K562 (cell line): ENCODE data around the gene SCG3. TPM values are rescaled to one million over a fixed set of nuclear protein-coding genes. Genes with fewer than 3 reads are reported as not detected.
A peak's percentile ranks its signal among the peaks of the same experiment; 100 is the strongest.

Source experiments
- E2F4 ChIP-seq: sonication (generic); formaldehyde crosslinking; IDR thresholded peaks from 2 replicates; pipeline ENCODE4 v1.8.0; 2022; ENCODE audit warnings: mild to moderate bottlenecking, low read depth, missing genetic modification reagents
- FOXP1 ChIP-seq: sonication (generic); formaldehyde crosslinking; IDR thresholded peaks from 2 replicates; pipeline ENCODE4 v1.8.0; 2022; ENCODE audit warnings: mild to moderate bottlenecking, missing genetic modification reagents
- GABPA ChIP-seq: fragments of 200-800 bp; sonication (Bioruptor generic); conservative IDR thresholded peaks from 2 replicates; pipeline ENCODE4 v1.6.1; 2016; ENCODE audit warnings: low read depth, missing genetic modification characterization, missing compliant biosample characterization
- GATA2 ChIP-seq: sonication (generic); formaldehyde crosslinking; IDR thresholded peaks from 2 replicates; pipeline ENCODE4 v1.4.0; 2020; ENCODE audit warnings: mild to moderate bottlenecking, missing genetic modification reagents
- HSF4 ChIP-seq: fragments of 250-450 bp; sonication (Bioruptor Pico); IDR thresholded peaks from 2 replicates; pipeline ENCODE4 v2.1.2; 2022; ENCODE audit warnings: mild to moderate bottlenecking, moderate library complexity, borderline replicate concordance
- MAX ChIP-seq: sonication (generic); formaldehyde crosslinking; IDR thresholded peaks from 2 replicates; pipeline ENCODE4 v1.9.0; 2022; ENCODE audit warnings: mild to moderate bottlenecking, missing genetic modification reagents
- NCOR1 ChIP-seq: fragments of 450-650 bp; IDR thresholded peaks from 2 replicates; pipeline ENCODE4 v1.6.1; 2016; ENCODE audit warnings: mild to moderate bottlenecking, moderate library complexity
- PPARD ChIP-seq: fragments of 250-450 bp; sonication (Bioruptor Pico); IDR thresholded peaks from 2 replicates; pipeline ENCODE4 v1.8.0; 2022; ENCODE audit warnings: inconsistent platforms, mild to moderate bottlenecking, moderate library complexity
- PTRF ChIP-seq: fragments of 450-650 bp; IDR thresholded peaks from 2 replicates; pipeline ENCODE4 v1.6.1; 2016; ENCODE audit warnings: mild to moderate bottlenecking, missing genetic modification characterization, missing compliant biosample characterization
- REST ChIP-seq, 2 experiments: fragments of 450-650 bp; formaldehyde crosslinking in 1 of 2; IDR thresholded peaks; 2 replicates each; pipeline versions ENCODE4 v1.4.0 to v1.6.1; 2014 to 2020; ENCODE audit warnings: mild to moderate bottlenecking in 2 of 2, borderline replicate concordance in 1 of 2, low read depth in 1 of 2
- TEAD1 ChIP-seq, 2 experiments: fragments of 450-650 bp in 1 of 2; sonication (generic) in 1 of 2; formaldehyde crosslinking; IDR thresholded peaks; 2 replicates each; pipeline versions ENCODE4 v1.4.0 to v1.8.0; 2020 to 2022; ENCODE audit warnings: mild to moderate bottlenecking in 2 of 2, missing genetic modification reagents in 1 of 2
- ZBED1 ChIP-seq: IDR thresholded peaks from 2 replicates; pipeline ENCODE4 v1.6.1; 2014
- ZFP30 ChIP-seq: fragments of 250-450 bp; sonication (Bioruptor Pico); IDR thresholded peaks from 2 replicates; pipeline ENCODE4 v1.8.0; 2022; ENCODE audit warnings: moderate library complexity, mild to moderate bottlenecking, inconsistent platforms, borderline replicate concordance
- ZNF583 ChIP-seq: fragments of 250-450 bp; sonication (Bioruptor Pico); IDR thresholded peaks from 2 replicates; pipeline ENCODE4 v1.4.0; 2020
- ZNF589 ChIP-seq: fragments of 200-800 bp; sonication (Bioruptor generic); IDR thresholded peaks from 2 replicates; pipeline ENCODE4 v1.6.1; 2016; ENCODE audit warnings: low read depth, missing genetic modification characterization, missing compliant biosample characterization
- ZNF707 ChIP-seq: fragments of 250-450 bp; sonication (Bioruptor Pico); conservative IDR thresholded peaks from 2 replicates; pipeline ENCODE4 v1.8.0; 2022; ENCODE audit warnings: inconsistent platforms, mild to moderate bottlenecking, moderate library complexity
- ZNF740 ChIP-seq, 3 experiments: fragments of 200-800 bp in 1 of 3; sonication (Bioruptor generic) in 1 of 3; sonication (generic) in 1 of 3; formaldehyde crosslinking in 1 of 3; IDR thresholded peaks; 2 replicates each; pipeline versions ENCODE4 v1.6.1 to v1.8.0; 2016 to 2022; ENCODE audit warnings: mild to moderate bottlenecking in 2 of 3, missing compliant biosample characterization in 2 of 3, missing genetic modification characterization in 2 of 3, missing genetic modification reagents in 1 of 3
- ZNF76 ChIP-seq: fragments of 250-450 bp; sonication (Bioruptor Pico); IDR thresholded peaks from 2 replicates; pipeline ENCODE4 v1.4.0; 2020; ENCODE audit warnings: mild to moderate bottlenecking, moderate library complexity, borderline replicate concordance
- ZNF77 ChIP-seq: fragments of 250-450 bp; sonication (Bioruptor Pico); IDR thresholded peaks from 2 replicates; pipeline ENCODE4 v1.5.0; 2020
- polyA plus RNA-seq, 8 experiments: library from polyadenylated mRNA; depleted of rRNA in 4 of 8; stranded (reverse) in 5 of 8; unstranded in 3 of 8; fragments of >200 nt; fragmentation: Nextera tagmentation in 2 of 8; fragmentation: Illumina TruSeq in 1 of 8; extraction: Ambion mirVana in 2 of 8; extraction: Trizol in 1 of 8; gene quantifications; 2 replicates each; pipeline versions ENCODE4 v1.2.1 to v1.2.3, GENCODE V29; 2011 to 2014; ENCODE audit warnings: inconsistent platforms in 1 of 8, missing spikeins in 1 of 8
- total RNA-seq, 7 experiments: library from RNA; depleted of rRNA in 6 of 7; stranded (reverse); fragments of >200 nt in 6 of 7; fragmentation: Illumina TruSeq in 2 of 7; extraction: Trizol in 2 of 7; gene quantifications; 2 replicates each; pipeline versions ENCODE4 v1.2.1 to v1.2.3, GENCODE V29; 2011 to 2021; ENCODE audit warnings: low replicate concordance in 1 of 7

Gene SCG3
- total and polyA plus RNA-seq, 9 of the 15 experiments (the other 6 are each of a cell fraction or from before 2014, with no cell fraction given) = 13.0 to 43.8 (median 21.0) TPM

- TF ChIP-seq REST (IDR thresholded peaks at IDR 0.05; ENCODE audit: borderline replicate concordance) = no peak
- no peak for TF ChIP-seq REST (CRISPR knock-in tag; IDR thresholded peaks at IDR 0.05; ENCODE audit: low read depth)
- TF ChIP-seq MAX (CRISPR knock-in tag) = no peak
- TF ChIP-seq NCOR1 = peak; percentile 52; the same call in 1 of the 2 replicates
- no peak for TF ChIP-seq ZNF76 (CRISPR knock-in tag)
- no peak for TF ChIP-seq PTRF (tag)
- TF ChIP-seq TEAD1 (CRISPR knock-in tag; IDR thresholded peaks at IDR 0.05) = peak in 1 of 2 experiments; percentile 58; a peak in 1 of 4 replicates
- no peak for TF ChIP-seq PPARD
- TF ChIP-seq ZNF740 (CRISPR knock-in tag; IDR thresholded peaks at IDR 0.05) = no peak
- TF ChIP-seq ZNF740 (tag; IDR thresholded peaks at IDR 0.05) = no peak
- no peak for TF ChIP-seq ZBED1
- no peak for TF ChIP-seq ZNF589 (CRISPR knock-in tag)
- no peak for TF ChIP-seq ZNF77
- TF ChIP-seq FOXP1 (CRISPR knock-in tag) = no peak
- no peak for TF ChIP-seq ZNF707 (CRISPR knock-in tag)
- no peak for TF ChIP-seq E2F4 (CRISPR knock-in tag)
- TF ChIP-seq ZNF583 (CRISPR knock-in tag) = no peak
- TF ChIP-seq GABPA = no peak
- peak; percentile 41; the same call in 1 of the 2 replicates for TF ChIP-seq GATA2 (CRISPR knock-in tag)
- TF ChIP-seq ZFP30 = no peak
- 0 out of 2 replicates have a peak, but pooled peaks have one; percentile 15 for TF ChIP-seq HSF4
Observed at GRCh38 chr15:51697163-51697562, 15.9 kb downstream of the SCG3 start (continued).
